Measurements from ENCODE around the gene XRN2.

The XRN2 gene

DNA sequence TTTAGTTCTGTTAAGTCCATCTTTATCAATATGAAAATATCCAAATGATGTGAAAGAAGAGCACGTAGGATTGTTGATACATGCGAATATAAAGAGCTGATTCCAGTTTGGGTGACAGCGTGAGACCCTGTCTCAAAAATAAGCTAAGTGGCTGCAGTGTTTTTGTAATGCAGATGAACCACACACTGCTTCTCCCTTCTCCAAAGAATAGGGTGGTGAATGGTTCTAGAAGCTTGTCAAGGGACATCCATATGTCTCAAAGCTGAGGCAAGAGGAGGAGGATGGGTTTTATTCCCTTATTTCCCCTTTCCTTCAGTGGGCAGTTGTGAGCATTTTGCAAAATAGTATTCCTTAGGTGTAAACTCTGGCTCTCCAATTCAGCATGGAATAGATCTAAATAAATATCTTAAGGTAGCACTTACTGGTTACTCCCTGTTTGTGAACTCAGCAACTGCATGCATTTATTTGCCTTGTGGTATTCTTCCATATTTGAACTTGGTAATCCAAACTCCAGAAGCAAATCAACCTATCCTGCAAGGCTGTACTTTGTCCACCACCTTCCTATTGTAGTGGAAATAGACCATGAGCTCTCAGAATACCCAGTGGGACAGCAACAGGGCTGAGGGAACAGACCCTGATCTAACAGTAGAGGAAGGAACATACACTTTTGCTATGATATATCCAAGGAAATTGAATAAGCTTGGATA, 38.0 kb downstream of the XRN2 start:
- TF ChIP-seq TAF1 (IDR thresholded peaks at IDR 0.05; ENCODE audit: borderline replicate concordance, insufficient read depth, low read length), result no peak
- TF ChIP-seq SIN3A (IDR thresholded peaks at IDR 0.05; ENCODE audit: borderline replicate concordance, insufficient read depth, low read length), result no peak
- no peak for TF ChIP-seq REST (IDR thresholded peaks at IDR 0.05; ENCODE audit: insufficient read depth in 1 of 2, low read depth in 2 of 2, low read length in 2 of 2)

- TF ChIP-seq SIN3A (IDR thresholded peaks at IDR 0.05; ENCODE audit: borderline replicate concordance, insufficient read depth, low read length) (no peak), FOXP2 (optimal IDR thresholded peaks at IDR 0.05; ENCODE audit: borderline replicate concordance, extremely low read depth, extremely low read length, insufficient read depth) (no peak), REST (IDR thresholded peaks at IDR 0.05; ENCODE audit: insufficient read depth in 1 of 2, low read depth in 2 of 2, low read length in 2 of 2) (no peak), TAF1 (IDR thresholded peaks at IDR 0.05; ENCODE audit: borderline replicate concordance, insufficient read depth, low read length) (no peak), POLR2AphosphoS5 (IDR thresholded peaks at IDR 0.05; ENCODE audit: low read depth, low read length) (no peak)
Measured at GRCh38 chr20:21342656-21343345, 39.7 kb downstream of the XRN2 start.

DNA sequence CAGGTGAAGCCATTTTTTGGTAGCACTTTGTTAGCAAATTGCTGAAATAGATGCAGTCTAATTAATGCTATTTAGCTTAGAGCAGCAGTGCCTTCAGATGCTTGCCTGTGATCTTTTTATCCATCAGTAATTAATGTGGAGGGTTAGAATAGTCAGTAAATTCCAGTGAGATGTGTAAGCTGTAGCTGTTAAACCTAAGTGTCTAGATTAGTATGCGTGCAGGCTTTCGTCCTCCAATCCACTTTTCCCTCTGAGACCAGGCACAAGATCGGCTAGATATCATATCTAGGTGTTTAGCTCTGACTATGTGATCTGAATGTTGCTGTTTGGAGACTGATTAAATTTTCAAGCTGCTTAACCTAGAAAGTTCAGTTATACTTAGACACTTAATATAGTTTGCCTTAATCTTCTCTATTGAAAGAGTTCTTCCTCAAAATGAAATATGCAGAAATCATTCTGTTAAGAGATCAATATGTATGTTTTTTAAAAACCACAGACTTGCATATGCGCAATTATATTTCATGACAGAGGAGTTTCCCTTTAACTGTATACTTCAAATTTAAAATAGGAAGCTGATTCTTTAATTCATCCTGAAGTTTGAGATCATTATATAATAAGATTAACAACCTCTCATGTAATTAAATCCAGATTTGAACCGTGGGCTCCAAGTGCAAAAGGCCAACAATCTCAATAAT, 41.2 kb downstream of the XRN2 start:
- TF ChIP-seq POLR2AphosphoS5 (IDR thresholded peaks at IDR 0.05; ENCODE audit: low read depth, low read length), result no peak
- no peak for TF ChIP-seq SIN3A (IDR thresholded peaks at IDR 0.05; ENCODE audit: borderline replicate concordance, insufficient read depth, low read length)
- no peak for TF ChIP-seq FOXP2 (optimal IDR thresholded peaks at IDR 0.05; ENCODE audit: borderline replicate concordance, extremely low read depth, extremely low read length, insufficient read depth)
- no peak for TF ChIP-seq REST (IDR thresholded peaks at IDR 0.05; ENCODE audit: insufficient read depth in 1 of 2, low read depth in 2 of 2, low read length in 2 of 2)
- TF ChIP-seq TAF1 (IDR thresholded peaks at IDR 0.05; ENCODE audit: borderline replicate concordance, insufficient read depth, low read length), result no peak

DNA sequence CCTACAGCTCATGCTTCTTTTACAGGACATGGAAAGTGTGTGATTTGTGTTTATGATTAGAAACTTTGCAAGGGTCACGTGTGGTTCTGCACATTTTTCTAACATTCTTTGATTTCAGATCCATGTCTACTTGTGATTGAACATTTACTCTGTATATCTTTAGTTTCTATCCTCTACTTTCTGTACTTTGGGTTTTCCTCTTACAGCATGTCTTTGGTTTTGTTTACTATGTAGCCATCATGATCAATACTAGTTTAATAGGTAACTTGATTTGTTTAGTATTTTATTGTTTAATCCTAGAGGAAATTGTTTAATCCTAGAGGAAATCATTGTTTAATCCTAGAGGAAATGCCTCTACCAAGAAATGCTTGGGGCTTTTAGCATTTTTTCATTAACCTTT, 41.8 kb downstream of the XRN2 start:
- no peak for TF ChIP-seq TAF1 (IDR thresholded peaks at IDR 0.05; ENCODE audit: borderline replicate concordance, insufficient read depth, low read length)
- no peak for TF ChIP-seq POLR2AphosphoS5 (IDR thresholded peaks at IDR 0.05; ENCODE audit: low read depth, low read length)
- no peak for TF ChIP-seq REST (IDR thresholded peaks at IDR 0.05; ENCODE audit: insufficient read depth in 1 of 2, low read depth in 2 of 2, low read length in 2 of 2)
- TF ChIP-seq SIN3A (IDR thresholded peaks at IDR 0.05; ENCODE audit: borderline replicate concordance, insufficient read depth, low read length), result no peak
- TF ChIP-seq FOXP2 (optimal IDR thresholded peaks at IDR 0.05; ENCODE audit: borderline replicate concordance, extremely low read depth, extremely low read length, insufficient read depth), result no peak

Data from PFSK-1 (cell line).